Choroid plexus epithelial cell (primary cell): Measurements from ENCODE around the gene KHNYN.
"Not testable (repeated sequence)": the region's sequence is repeated elsewhere in the genome, so short reads cannot be mapped to it uniquely, and the experiment has no call there.

Source experiments
- DNase-seq: peaks from one replicate; pipeline ENCODE4 v3.0.0-alpha.2; 2010; ENCODE audit warnings: low read depth
- H3K4me3 ChIP-seq: 2 replicates; pipeline ENCODE4 v1.5.1; 2011; ENCODE audit warnings: low read depth, mild to moderate bottlenecking, control low read depth, low read length, moderate library complexity
- TF ChIP-seq, protein P1 (sequence below): conservative IDR thresholded peaks from 2 replicates; pipeline ENCODE4 v1.5.1; 2011; ENCODE audit warnings: low read depth, mild to moderate bottlenecking, control low read depth, inconsistent platforms, low read length, moderate library complexity

Gene KHNYN

DNA sequence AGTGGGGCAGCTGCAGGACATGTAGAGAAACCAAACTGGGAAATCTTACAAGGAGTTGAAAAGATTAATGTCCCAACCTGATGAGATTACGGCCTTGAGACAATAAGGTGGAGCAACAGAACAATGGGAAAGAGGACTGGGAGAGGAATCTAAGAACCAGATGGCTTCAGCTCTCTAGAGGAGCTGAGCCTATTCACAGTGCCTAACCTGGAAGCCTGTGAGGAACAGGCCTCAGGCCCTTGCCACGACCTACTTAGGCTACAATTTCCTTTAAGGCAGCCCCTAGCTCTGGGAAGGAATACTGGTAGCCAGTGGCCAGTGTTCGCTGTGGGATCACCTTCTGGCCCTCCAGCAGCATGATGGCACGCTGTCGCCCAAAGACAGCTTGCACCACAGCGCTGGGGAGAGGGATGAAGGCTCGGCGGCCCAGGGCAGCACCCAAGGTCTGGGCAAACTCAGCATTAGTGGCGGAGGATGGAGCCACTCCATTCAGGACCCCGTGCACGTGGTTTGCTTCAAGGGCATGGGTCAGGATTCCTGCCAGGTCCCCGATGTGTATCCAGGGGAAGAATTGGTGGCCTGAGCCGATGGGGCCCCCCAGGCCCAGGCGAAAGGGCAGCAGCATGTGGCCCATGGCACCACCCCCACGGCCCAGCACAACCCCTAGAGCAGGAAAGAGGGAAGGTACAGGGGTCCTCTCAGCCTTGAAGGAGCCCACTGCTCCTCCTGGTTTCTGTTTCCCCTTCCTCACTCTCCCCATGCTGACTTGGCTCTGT lies 10.3 kb downstream of the KHNYN start:
- DNase-seq = no peak
- TF ChIP-seq, protein P1, sequence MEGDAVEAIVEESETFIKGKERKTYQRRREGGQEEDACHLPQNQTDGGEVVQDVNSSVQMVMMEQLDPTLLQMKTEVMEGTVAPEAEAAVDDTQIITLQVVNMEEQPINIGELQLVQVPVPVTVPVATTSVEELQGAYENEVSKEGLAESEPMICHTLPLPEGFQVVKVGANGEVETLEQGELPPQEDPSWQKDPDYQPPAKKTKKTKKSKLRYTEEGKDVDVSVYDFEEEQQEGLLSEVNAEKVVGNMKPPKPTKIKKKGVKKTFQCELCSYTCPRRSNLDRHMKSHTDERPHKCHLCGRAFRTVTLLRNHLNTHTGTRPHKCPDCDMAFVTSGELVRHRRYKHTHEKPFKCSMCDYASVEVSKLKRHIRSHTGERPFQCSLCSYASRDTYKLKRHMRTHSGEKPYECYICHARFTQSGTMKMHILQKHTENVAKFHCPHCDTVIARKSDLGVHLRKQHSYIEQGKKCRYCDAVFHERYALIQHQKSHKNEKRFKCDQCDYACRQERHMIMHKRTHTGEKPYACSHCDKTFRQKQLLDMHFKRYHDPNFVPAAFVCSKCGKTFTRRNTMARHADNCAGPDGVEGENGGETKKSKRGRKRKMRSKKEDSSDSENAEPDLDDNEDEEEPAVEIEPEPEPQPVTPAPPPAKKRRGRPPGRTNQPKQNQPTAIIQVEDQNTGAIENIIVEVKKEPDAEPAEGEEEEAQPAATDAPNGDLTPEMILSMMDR = no peak
- no peak overlapping the region for H3K4me3 ChIP-seq

DNA sequence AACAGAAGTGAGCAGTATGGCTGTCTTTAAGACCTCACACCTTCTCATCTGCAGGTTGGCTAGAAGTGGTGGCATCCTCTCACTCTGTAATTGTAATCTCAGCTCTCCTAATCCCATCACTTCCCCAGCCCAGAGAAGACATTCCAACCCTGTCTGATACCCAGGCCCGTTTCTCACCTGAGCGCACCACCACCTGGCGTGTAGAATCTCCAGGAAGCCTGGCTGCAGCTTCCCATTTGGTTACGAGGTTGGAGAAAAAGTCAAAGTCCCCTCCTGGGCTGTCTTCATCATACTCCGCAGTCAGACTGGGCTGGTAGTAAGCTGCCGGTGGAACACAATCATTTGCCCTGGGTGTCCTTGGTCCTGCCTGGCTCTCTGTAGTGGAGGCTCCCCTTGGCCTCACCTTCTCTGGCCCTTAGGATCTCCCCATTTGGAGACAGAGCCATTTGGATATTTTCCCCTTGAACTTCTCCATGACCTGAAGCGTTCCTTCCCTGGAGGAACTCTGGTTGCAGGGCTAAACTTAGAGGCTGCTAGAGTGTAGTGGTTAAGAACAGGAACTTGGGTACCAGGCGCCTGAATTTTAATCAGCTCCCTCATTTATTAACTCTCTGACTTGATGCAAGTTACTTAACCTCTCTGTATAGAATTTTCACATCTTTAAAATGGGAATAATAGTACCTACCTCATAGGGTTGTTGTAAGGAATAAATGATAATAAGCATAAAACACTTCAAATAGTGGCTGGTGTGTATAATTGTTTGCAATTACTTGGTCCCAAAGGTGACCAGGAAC lies 11.0 kb downstream of the KHNYN start:
- no peak for DNase-seq
- no peak overlapping the region for H3K4me3 ChIP-seq
- TF ChIP-seq, protein P1 = no peak

DNA sequence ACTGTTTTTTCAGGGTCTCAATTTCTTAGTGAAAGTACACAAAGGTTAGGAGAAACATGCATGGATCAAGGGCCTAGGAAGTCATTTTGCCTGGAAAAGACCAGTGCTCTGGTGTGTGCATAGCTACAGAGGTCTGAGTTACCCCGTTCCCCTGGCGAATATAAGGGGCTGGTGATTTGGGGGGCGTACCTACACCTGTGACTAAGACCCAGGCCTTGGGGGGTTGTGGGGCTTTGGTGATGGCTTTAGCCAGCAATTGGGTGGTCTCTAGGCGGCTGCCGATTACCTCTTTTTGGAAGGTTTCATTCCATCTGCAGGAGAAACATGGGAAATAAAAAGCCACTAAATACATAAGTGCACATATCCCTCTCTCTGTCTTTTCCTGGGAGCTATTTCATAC lies 11.7 kb downstream of the KHNYN start:
- no peak for DNase-seq
- H3K4me3 ChIP-seq = peak overlapping the region; percentile 72
- TF ChIP-seq, protein P1 = no peak

DNA sequence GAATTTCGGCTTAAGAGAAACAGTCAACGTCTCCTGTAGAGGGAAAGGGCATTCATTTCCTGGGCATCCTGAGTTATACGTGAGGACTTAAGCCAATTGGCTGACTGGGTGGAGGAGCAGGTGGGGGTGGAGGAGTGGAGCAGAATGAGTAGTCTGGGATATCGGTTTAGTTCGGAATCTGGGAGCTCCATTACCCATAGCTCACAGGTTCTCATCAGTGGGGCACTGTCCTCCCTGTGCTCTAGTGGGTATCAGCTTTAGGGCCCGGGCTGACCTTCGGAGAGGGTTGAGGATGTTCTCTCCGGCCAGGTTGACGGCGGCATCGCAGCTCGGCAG lies 12.1 kb downstream of the KHNYN start:
- peak overlapping the region; percentile 72 for H3K4me3 ChIP-seq
- TF ChIP-seq, protein P1 = no peak
- DNase-seq = no peak

DNA sequence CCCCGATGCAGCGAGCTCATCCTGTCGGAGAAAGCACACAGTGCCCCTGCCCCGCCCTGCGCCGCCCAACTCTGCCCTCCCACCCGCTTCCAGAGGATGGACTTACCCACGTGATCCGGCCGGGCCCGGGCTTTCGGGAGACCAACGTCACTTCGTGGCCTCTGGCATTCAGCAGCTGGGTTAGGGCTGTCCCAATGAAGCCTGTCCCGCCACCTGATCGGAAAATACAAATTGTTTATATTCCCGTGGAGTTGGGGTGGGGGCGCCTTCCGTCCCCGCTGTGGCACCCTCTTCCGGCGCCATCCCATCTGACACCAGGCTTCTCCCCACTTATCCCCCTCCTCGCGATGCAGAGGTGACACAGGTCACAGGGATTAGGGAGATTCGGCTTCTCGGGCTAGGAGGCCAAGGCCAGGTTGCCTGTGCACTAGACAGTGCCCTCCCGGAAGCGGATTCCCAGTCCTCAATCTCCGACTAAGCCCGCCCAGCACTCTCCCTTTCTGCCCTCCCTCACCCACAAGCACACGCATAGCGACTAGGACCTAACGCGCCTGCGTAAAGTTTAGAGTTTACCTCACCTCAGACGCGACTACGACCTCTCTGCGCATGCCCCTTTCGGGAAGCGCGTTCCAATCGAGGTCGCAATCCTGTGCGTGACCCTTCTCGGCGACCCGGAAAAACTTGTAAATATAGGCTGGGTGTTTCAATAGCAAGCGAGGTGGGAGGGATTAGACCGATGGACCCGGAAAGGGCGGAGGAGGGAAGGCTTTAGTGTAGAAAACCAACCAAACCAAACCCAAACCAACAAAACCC lies 12.7 kb downstream of the KHNYN start, which contains the start of gene SDR39U1:
SDR39U1 (minus strand) TSS at position 537 of the 813 bp plus-strand sequence; CDS start at position 530, 7 bp downstream.
- peak; percentile 99 for DNase-seq
- peak within 1 kb of the TSS; percentile 72 for H3K4me3 ChIP-seq
- TF ChIP-seq, protein P1 = no peak

DNA sequence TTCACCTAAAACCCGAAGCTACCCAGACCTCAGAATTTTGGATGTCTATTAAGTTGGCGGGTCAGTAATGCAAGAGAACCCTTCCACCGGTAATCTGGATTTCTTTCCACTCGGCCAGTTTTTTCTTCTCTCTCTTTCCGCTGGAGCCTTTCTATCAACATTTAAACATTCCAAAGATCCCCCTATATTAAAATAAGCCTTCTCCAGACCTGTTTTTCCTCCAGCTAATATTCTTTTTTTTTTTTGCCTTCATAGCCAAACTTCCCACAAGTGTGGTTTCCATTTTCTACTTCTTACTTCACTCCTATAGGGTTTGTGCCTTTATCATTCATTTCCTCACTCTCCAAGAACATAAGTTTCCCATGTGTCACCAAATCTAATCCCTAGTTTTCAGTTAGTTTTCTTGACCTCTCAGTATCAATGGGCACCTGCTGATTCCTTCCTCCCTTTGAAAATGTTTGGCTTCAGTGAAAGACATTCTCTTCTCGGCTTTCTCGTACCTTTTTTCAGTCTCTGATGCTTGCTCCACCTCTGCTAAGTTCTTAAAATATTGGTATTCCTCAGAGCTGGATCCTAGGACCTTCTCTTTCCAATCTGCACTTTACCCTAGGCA lies 13.4 kb downstream of the KHNYN start:
- H3K4me3 ChIP-seq = peak overlapping the region; percentile 72
- TF ChIP-seq, protein P1 = no peak
- no peak for DNase-seq

DNA sequence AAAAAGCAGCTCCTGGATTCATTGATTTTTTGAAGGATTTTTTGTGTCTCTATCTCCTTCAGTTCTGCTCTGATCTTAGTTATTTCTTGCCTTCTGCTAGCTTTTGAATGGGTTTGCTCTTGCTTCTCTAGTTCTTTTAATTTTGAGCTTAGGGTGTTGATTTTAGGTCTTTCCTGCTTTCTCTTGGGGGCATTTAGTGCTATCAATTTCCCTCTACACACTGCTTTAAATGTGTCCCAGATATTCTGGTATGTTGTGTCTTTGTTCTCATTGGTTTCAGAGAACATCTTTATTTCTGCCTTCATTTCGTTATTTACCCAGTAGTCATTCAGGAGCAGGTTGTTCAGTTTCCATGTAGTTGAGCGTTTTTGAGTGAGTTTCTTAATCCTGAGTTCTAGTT lies 21.1 kb downstream of the KHNYN start:
- H3K4me3 ChIP-seq, DNase-seq: not testable (repeated sequence)
